ENCODE results near the gene GPRIN2.

DNA sequence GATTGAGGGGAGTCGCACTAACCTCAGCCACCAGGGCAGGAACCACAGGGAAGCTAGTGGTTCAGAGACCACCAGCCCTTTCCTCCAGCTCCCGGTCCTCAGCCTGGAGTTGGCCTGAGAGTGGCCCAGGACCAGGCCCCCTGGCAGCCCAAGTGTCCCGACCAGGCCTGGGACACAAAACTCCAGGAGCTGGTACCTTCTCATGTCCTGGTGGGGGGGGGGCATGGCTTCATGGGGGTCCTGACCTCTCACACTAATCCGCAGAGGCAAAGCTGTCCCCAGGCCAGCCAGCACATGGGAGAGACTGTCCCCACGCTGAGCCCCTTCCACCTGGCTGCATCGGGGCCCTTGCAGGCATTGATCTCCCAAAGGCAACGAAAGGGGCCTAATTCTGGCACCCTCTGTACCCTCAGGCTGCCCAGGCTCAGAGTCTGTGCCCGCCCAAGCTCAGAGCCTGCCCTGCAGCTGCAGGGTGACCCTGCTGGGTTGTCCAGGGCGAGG lies 28.2 kb downstream of the GPRIN2 start:
- TF ChIP-seq, protein P1, sequence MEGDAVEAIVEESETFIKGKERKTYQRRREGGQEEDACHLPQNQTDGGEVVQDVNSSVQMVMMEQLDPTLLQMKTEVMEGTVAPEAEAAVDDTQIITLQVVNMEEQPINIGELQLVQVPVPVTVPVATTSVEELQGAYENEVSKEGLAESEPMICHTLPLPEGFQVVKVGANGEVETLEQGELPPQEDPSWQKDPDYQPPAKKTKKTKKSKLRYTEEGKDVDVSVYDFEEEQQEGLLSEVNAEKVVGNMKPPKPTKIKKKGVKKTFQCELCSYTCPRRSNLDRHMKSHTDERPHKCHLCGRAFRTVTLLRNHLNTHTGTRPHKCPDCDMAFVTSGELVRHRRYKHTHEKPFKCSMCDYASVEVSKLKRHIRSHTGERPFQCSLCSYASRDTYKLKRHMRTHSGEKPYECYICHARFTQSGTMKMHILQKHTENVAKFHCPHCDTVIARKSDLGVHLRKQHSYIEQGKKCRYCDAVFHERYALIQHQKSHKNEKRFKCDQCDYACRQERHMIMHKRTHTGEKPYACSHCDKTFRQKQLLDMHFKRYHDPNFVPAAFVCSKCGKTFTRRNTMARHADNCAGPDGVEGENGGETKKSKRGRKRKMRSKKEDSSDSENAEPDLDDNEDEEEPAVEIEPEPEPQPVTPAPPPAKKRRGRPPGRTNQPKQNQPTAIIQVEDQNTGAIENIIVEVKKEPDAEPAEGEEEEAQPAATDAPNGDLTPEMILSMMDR (IDR thresholded peaks at IDR 0.05; ENCODE audit: insufficient read depth, low read depth, low read length) = no peak
- TF ChIP-seq EZH2 (IDR thresholded peaks at IDR 0.05; ENCODE audit: insufficient read depth, low read length) = no peak

Data from astrocyte (in vitro differentiated cells and primary cell).